Neuronal stem cell (in vitro differentiated cells): ENCODE data around the gene SAPCD2.

Source experiments
- DNase-seq: peaks from one replicate; pipeline ENCODE4 v3.0.0-alpha.2; 2013; ENCODE audit warnings: low spot score
- H2AFZ ChIP-seq: one replicate; pipeline ENCODE4 v1.6.1; 2013; ENCODE audit warnings: mild to moderate bottlenecking, low read length, inconsistent platforms
- H2AK5ac ChIP-seq: 2 replicates; pipeline ENCODE4 v1.6.1; 2013; ENCODE audit warnings: low read depth, mild to moderate bottlenecking, inconsistent platforms, low read length, moderate library complexity, mixed read lengths
- H2BK120ac ChIP-seq: 2 replicates; pipeline ENCODE4 v1.6.1; 2013; ENCODE audit warnings: low read depth, mild to moderate bottlenecking, inconsistent platforms, low read length, moderate library complexity, mixed read lengths
- H2BK12ac ChIP-seq: one replicate; pipeline ENCODE4 v1.6.1; 2013; ENCODE audit warnings: low read length, inconsistent platforms
- H2BK15ac ChIP-seq: 2 replicates; pipeline ENCODE4 v1.6.1; 2013; ENCODE audit warnings: mild to moderate bottlenecking, low read length, inconsistent platforms, mixed read lengths
- H2BK5ac ChIP-seq: one replicate; pipeline ENCODE4 v1.6.1; 2013; ENCODE audit warnings: inconsistent platforms, mild to moderate bottlenecking, low read length, moderate library complexity
- H3K14ac ChIP-seq: one replicate; pipeline ENCODE4 v1.6.1; 2013; ENCODE audit warnings: low read length, inconsistent platforms
- H3K18ac ChIP-seq: 2 replicates; pipeline ENCODE4 v1.6.1; 2013; ENCODE audit warnings: low read length, inconsistent platforms
- H3K23ac ChIP-seq: 2 replicates; pipeline ENCODE4 v1.6.1; 2013; ENCODE audit warnings: low read depth, mild to moderate bottlenecking, mixed read lengths, low read length, inconsistent platforms; ENCODE audit not compliant: poor library complexity
- H3K27ac ChIP-seq: replicated peaks from 3 replicates; pipeline ENCODE4 v1.5.1; 2013; ENCODE audit warnings: low read length, inconsistent platforms
- H3K27me3 ChIP-seq, 3 experiments: 2 replicates each; pipeline ENCODE4 v1.6.1; 2013; ENCODE audit warnings: low read length in 3 of 3, mild to moderate bottlenecking in 2 of 3, inconsistent platforms in 1 of 3, low read depth in 1 of 3, mixed read lengths in 1 of 3, moderate library complexity in 1 of 3; ENCODE audit not compliant: control insufficient read depth in 3 of 3, insufficient read depth in 3 of 3
- H3K36me3 ChIP-seq, 2 donors: replicated peaks in 1 of 2; 2 replicates each; pipeline ENCODE4 v1.6.1; 2013; ENCODE audit warnings: low read length in 2 of 2; ENCODE audit not compliant: control insufficient read depth in 2 of 2, insufficient read depth in 2 of 2
- H3K4ac ChIP-seq: 2 replicates; pipeline ENCODE4 v1.6.1; 2013; ENCODE audit warnings: inconsistent platforms, mild to moderate bottlenecking, low read length, moderate library complexity
- H3K4me1 ChIP-seq, 2 donors: 1 replicate in 1 of 2; 2 replicates in 1 of 2; pipeline ENCODE4 v1.6.1; 2013; ENCODE audit warnings: low read length in 2 of 2, low read depth in 1 of 2; ENCODE audit not compliant: control insufficient read depth in 2 of 2, insufficient read depth in 1 of 2
- H3K4me2 ChIP-seq: one replicate; pipeline ENCODE4 v1.6.1; 2013; ENCODE audit warnings: mild to moderate bottlenecking, low read length, inconsistent platforms; ENCODE audit not compliant: insufficient read depth, poor library complexity, severe bottlenecking
- H3K4me3 ChIP-seq, 2 donors: 2 replicates each; pipeline ENCODE4 v1.5.1; 2013; ENCODE audit warnings: low read length in 2 of 2, mild to moderate bottlenecking in 2 of 2, inconsistent platforms in 1 of 2, moderate library complexity in 1 of 2
- H3K79me1 ChIP-seq: one replicate; pipeline ENCODE4 v1.6.1; 2013; ENCODE audit warnings: low read depth, mild to moderate bottlenecking, inconsistent platforms, low read length, moderate library complexity
- H3K9ac ChIP-seq: one replicate; pipeline ENCODE4 v1.6.1; 2013; ENCODE audit warnings: mild to moderate bottlenecking, low read depth, low read length, inconsistent platforms; ENCODE audit not compliant: poor library complexity
- H3K9me3 ChIP-seq, 2 donors: replicated peaks in 1 of 2; 2 replicates each; pipeline versions ENCODE3 to v1.6.1; 2013; ENCODE audit warnings: low read length in 2 of 2, mild to moderate bottlenecking in 2 of 2, inconsistent platforms in 1 of 2, low read depth in 1 of 2, mixed read lengths in 1 of 2, moderate library complexity in 1 of 2; ENCODE audit not compliant: control insufficient read depth in 2 of 2, insufficient read depth in 1 of 2
- H4K8ac ChIP-seq: one replicate; pipeline ENCODE4 v1.6.1; 2013; ENCODE audit warnings: low read depth, mild to moderate bottlenecking, inconsistent platforms, low read length, moderate library complexity
- H4K91ac ChIP-seq: one replicate; pipeline ENCODE4 v1.6.1; 2013; ENCODE audit warnings: low read length, low read depth, mild to moderate bottlenecking, inconsistent platforms; ENCODE audit not compliant: poor library complexity
- WGBS, 2 donors: extraction: QIAGEN DNeasy Blood & Tissue Kit; methylation state at CpG; one replicate each; pipeline ENCODE4 v1.1.7; 2013; ENCODE audit warnings: missing lambda C conversion rate in 2 of 2, mixed read lengths in 1 of 2; ENCODE audit not compliant: insufficient read length in 2 of 2, insufficient replicate concordance in 1 of 2; ENCODE audit errors: extremely low coverage in 2 of 2; 5-methylcytosine and 5-hydroxymethylcytosine counted together

The SAPCD2 gene

GRCh38 chr9:137070906-137071275 lies 534 bp upstream of the SAPCD2 start:
- Histone ChIP-seq H2BK15ac (peak overlapping the region; percentile 98), H3K27ac (peak overlapping the region; percentile 19)

GRCh38 chr9:137069508-137070091 lies 757 bp downstream of the SAPCD2 start:
- peak overlapping the region; percentile 38 for H3K14ac ChIP-seq
- peak overlapping the region; percentile 87 for H2BK120ac ChIP-seq
- H3K4me1 ChIP-seq = peaks cover 15% of the 10 kb centered on the region in 2 donors
- H4K91ac ChIP-seq = no peak overlapping the region
- no peak overlapping the region for H3K27ac ChIP-seq
- H2AFZ ChIP-seq = peak overlapping the region; percentile 94
- peak overlapping the region; percentile 49 for H2BK15ac ChIP-seq
- peak overlapping the region; percentile 91 for H3K9ac ChIP-seq
- H2BK12ac ChIP-seq = no peak overlapping the region
- H3K27me3 ChIP-seq = peaks cover 3 to 11% (median 10%) of the 10 kb centered on the region in 3 experiments
- peaks cover 3 to 21% of the 10 kb centered on the region in 2 donors for H3K36me3 ChIP-seq
- peaks cover 0 to 2% of the 10 kb centered on the region in 2 donors for H3K9me3 ChIP-seq
- H3K18ac ChIP-seq = peak overlapping the region; percentile 95
- peaks cover 9% of the 10 kb centered on the region for H3K79me1 ChIP-seq
- WGBS, 2 donors = no CpG with 5 or more reads among the region's 52 CpGs
- H2AK5ac ChIP-seq = peak overlapping the region; percentile 90
- DNase-seq = no peak
- H2BK5ac ChIP-seq = no peak overlapping the region
- H3K4me3 ChIP-seq = peak overlapping the region; percentile 75 to 87
- peak overlapping the region; percentile 65 for H4K8ac ChIP-seq
- peak overlapping the region; percentile 93 for H3K4me2 ChIP-seq
- peak overlapping the region; percentile 65 for H3K23ac ChIP-seq
- no peak overlapping the region for H3K4ac ChIP-seq

More at GRCh38 chr9:137070906-137071275, 534 bp upstream of the SAPCD2 start:
- Histone ChIP-seq H3K4ac (no peak overlapping the region), H4K8ac (peak overlapping the region; percentile 76), H3K9me3 (peaks cover 0 to 2% of the 10 kb centered on the region in 2 donors), H2AK5ac (peak overlapping the region; percentile 88), H3K79me1 (peaks cover 9% of the 10 kb centered on the region), H3K4me2 (peak overlapping the region; percentile 91), H2AFZ (peak overlapping the region; percentile 94), H2BK12ac (peak overlapping the region; percentile 82), H3K27me3 (peaks cover 3 to 20% (median 20%) of the 10 kb centered on the region in 3 experiments), H3K18ac (peak overlapping the region; percentile 95), H3K14ac (peak overlapping the region; percentile 1), H3K23ac (peak overlapping the region; percentile 85), H3K4me1 (peaks cover 15% of the 10 kb centered on the region in 2 donors), H4K91ac (peak overlapping the region; percentile 11), H3K9ac (peak overlapping the region; percentile 70), H2BK5ac (peak overlapping the region; percentile 90), H2BK120ac (peak overlapping the region; percentile 35), H3K36me3 (peaks cover 0 to 8% of the 10 kb centered on the region in 2 donors), H3K4me3 (peak overlapping the region; percentile 67 to 75)
- DNase-seq = no peak
- WGBS, 2 donors = no CpG with 5 or more reads among the region's 6 CpGs

- Histone ChIP-seq H2AFZ (no peak overlapping the region), H3K9me3 (peaks cover 0 to 2% of the 10 kb centered on the region in 2 donors), H2BK12ac (no peak overlapping the region), H2BK120ac (peak overlapping the region; percentile 87), H2AK5ac (peak overlapping the region; percentile 90), H3K4me2 (peak overlapping the region; percentile 93), H3K27me3 (peaks cover 3 to 10% (median 6%) of the 10 kb centered on the region in 3 experiments), H3K23ac (peak overlapping the region; percentile 73), H4K8ac (peak overlapping the region; percentile 43), H3K9ac (peak overlapping the region; percentile 91), H3K36me3 (peaks cover 3 to 28% of the 10 kb centered on the region in 2 donors), H2BK15ac (peak overlapping the region; percentile 49), H3K4me3 (peak overlapping the region; percentile 75 to 87), H2BK5ac (peak overlapping the region; percentile 94), H3K18ac (peak overlapping the region; percentile 35), H3K4ac (no peak overlapping the region), H3K27ac (no peak overlapping the region), H3K79me1 (peaks cover 9% of the 10 kb centered on the region), H3K4me1 (peaks cover 15% of the 10 kb centered on the region in 2 donors), H4K91ac (no peak overlapping the region), H3K14ac (no peak overlapping the region)
- WGBS, 2 donors = no CpG with 5 or more reads among the region's 17 CpGs
- no peak for DNase-seq
Measured at GRCh38 chr9:137068539-137069507, 1.5 kb downstream of the SAPCD2 start.
